PC-3 (cell line): ENCODE measurements around the gene COASY. TPM values are rescaled to one million over a fixed set of nuclear protein-coding genes. Genes with fewer than 3 reads are reported as not detected.

ENCODE experiments used
- ATAC-seq: fragments of 200-7000 bp; cut with Tn5 transposase; 2 replicates; pipeline ENCODE4 v1.9.1; 2020; ENCODE audit warnings: mild to moderate bottlenecking, moderate library complexity
- BruUV-seq: library from RNA; stranded (reverse); fragments of 400-500 nt; replicated peaks from 2 replicates; lab custom pipeline; 2021; lab: Mats Ljungman, UMichigan
- CTCF ChIA-PET: fragments of 300-600 bp; sonication (Branson Sonifier 250); formaldehyde crosslinking; loops from one replicate; lab custom pipeline; 2022; ENCODE audit warnings: antibody characterized with exemption; lab: Charles Lee
- POLR2A ChIA-PET: fragments of 300-600 bp; sonication (Branson Sonifier 250); formaldehyde crosslinking; loops from one replicate; lab custom pipeline; 2022; ENCODE audit warnings: antibody characterized with exemption; ENCODE audit not compliant: unreplicated experiment; lab: Charles Lee
- DNase-seq: peaks from one replicate; pipeline ENCODE4 v3.0.0-alpha.2; 2015
- H2AFZ ChIP-seq: fragments of 300-600 bp; sonication (generic); 2 replicates; pipeline ENCODE4 v1.6.0; 2016; ENCODE audit warnings: antibody characterized with exemption, low read length
- H3F3A ChIP-seq: fragments of 300-600 bp; sonication (generic); one replicate; pipeline ENCODE4 v1.6.0; 2017; ENCODE audit warnings: antibody characterized with exemption, low read length, control low read depth, mild to moderate bottlenecking; ENCODE audit not compliant: unreplicated experiment
- H3K27ac ChIP-seq: fragments of 300-600 bp; sonication (generic); 2 replicates; pipeline ENCODE4 v1.5.1; 2016; ENCODE audit warnings: mild to moderate bottlenecking, low read length
- H3K27me3 ChIP-seq: fragments of 300-600 bp; sonication (generic); 2 replicates; pipeline ENCODE4 v1.6.1; 2016; ENCODE audit warnings: low read length, mixed read lengths
- H3K36me3 ChIP-seq: fragments of 300-600 bp; sonication (generic); 2 replicates; pipeline ENCODE4 v1.6.1; 2016; ENCODE audit warnings: low read depth, mixed run types, low read length, mixed read lengths
- H3K4me1 ChIP-seq: fragments of 300-600 bp; sonication (generic); 2 replicates; pipeline ENCODE4 v1.5.1; 2016; ENCODE audit warnings: low read length; ENCODE audit not compliant: insufficient read depth
- H3K4me2 ChIP-seq: fragments of 300-600 bp; sonication (generic); 2 replicates; pipeline ENCODE4 v1.6.0; 2016; ENCODE audit warnings: low read length
- H3K4me3 ChIP-seq: fragments of 300-600 bp; sonication (generic); 2 replicates; pipeline ENCODE4 v1.5.1; 2016; ENCODE audit warnings: mild to moderate bottlenecking, low read length, mixed read lengths
- H3K79me2 ChIP-seq: fragments of 300-600 bp; sonication (generic); 2 replicates; pipeline ENCODE4 v1.6.1; 2017; ENCODE audit warnings: low read length, mixed read lengths
- H3K9ac ChIP-seq: fragments of 300-600 bp; sonication (generic); 2 replicates; pipeline ENCODE4 v1.6.0; 2016; ENCODE audit warnings: mild to moderate bottlenecking, low read length
- H3K9me2 ChIP-seq: fragments of 300-600 bp; sonication (generic); replicated peaks from 2 replicates; pipeline ENCODE4 v1.6.1; 2016; ENCODE audit warnings: mixed run types, low read length, mixed read lengths
- H3K9me3 ChIP-seq: fragments of 300-600 bp; sonication (generic); 2 replicates; pipeline ENCODE4 v1.6.1; 2016; ENCODE audit warnings: low read length, mixed read lengths
- H4K20me1 ChIP-seq: fragments of 300-600 bp; sonication (generic); 2 replicates; pipeline ENCODE4 v1.6.1; 2016; ENCODE audit warnings: low read length, mixed read lengths
- EZH2 ChIP-seq: fragments of 300-600 bp; sonication (generic); IDR thresholded peaks from one replicate; pipeline ENCODE4 v1.6.1; 2017; ENCODE audit warnings: antibody characterized with exemption, mild to moderate bottlenecking, low read length; ENCODE audit not compliant: unreplicated experiment
- EZH2phosphoT487 ChIP-seq: fragments of 300-600 bp; sonication (generic); IDR thresholded peaks from 2 replicates; pipeline ENCODE4 v1.6.1; 2018; ENCODE audit warnings: mild to moderate bottlenecking, antibody characterized with exemption, low read length, borderline replicate concordance
- intact Hi-C: fragments of 100-400 bp; cut with micrococcal nuclease; formaldehyde crosslinking; loops from 2 replicates; pipeline ENCODE4 v1.9.0; 2023
- microRNA-seq: library from miRNA; unstranded; fragments of <30 nt; microRNA quantifications from one replicate; pipeline ENCODE4 v1.1.0, GENCODE V29; 2020; ENCODE audit not compliant: unreplicated experiment
- total RNA-seq: library from RNA; depleted of rRNA; stranded (reverse); fragments of >200 nt; gene quantifications from 2 replicates; pipeline ENCODE4 v1.2.3, GENCODE V29; 2014; rRNA removed
- TF ChIP-seq, protein P1 (sequence below): fragments of 300-600 bp; sonication (generic); conservative IDR thresholded peaks from 2 replicates; pipeline ENCODE4 v1.5.1; 2017; ENCODE audit warnings: antibody characterized with exemption, low read depth, mild to moderate bottlenecking, low read length

The COASY gene
- total RNA-seq, 1 experiment from 2014 or later: 33.3 TPM

DNA sequence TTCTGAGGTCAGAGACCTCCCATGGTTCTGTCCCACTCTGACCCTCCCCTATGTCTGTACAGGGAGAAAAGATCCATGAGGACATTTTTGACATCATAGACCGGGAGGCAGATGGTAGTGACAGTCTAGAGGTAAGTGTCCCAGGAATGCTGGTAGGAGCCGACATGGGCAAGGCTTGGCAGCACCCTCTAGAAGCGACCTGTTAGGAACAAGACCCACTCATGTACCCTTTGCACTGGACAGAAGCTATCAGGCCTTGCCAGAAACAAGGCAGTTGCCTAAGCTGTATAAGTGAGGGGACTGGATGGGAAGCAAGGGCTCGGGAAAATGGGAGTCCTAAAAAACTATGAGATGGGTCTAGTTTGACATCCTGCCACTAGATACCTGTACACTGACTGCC, 50.1 kb downstream of the COASY start:
- H3K9me3 ChIP-seq: no peaks in the 10 kb centered on the region
- ATAC-seq: no peak
- intact Hi-C loops: no loop called here
- H3K27ac ChIP-seq: no peak overlapping the region
- no TSS peak for BruUV-seq
- H3K27me3 ChIP-seq: no peaks in the 10 kb centered on the region
- CTCF ChIA-PET: no interaction called here
- no peak overlapping the region for H3K9ac ChIP-seq
- H3K79me2 ChIP-seq: peaks cover 30% of the 10 kb centered on the region
- H3K4me3 ChIP-seq: no peak overlapping the region
- peaks cover 4% of the 10 kb centered on the region; the same call in 1 of the 2 replicates for H3K4me1 ChIP-seq
- no peak for DNase-seq
- H3F3A ChIP-seq: no peaks in the 10 kb centered on the region
- H3K9me2 ChIP-seq: no peaks in the 10 kb centered on the region
- POLR2A ChIA-PET: no interaction called here
- H3K36me3 ChIP-seq: peaks cover 4% of the 10 kb centered on the region; the same call in 1 of the 2 replicates
- H2AFZ ChIP-seq: no peak overlapping the region
- H3K4me2 ChIP-seq: no peak overlapping the region
- no peaks in the 10 kb centered on the region for H4K20me1 ChIP-seq
- TF ChIP-seq, protein P1, sequence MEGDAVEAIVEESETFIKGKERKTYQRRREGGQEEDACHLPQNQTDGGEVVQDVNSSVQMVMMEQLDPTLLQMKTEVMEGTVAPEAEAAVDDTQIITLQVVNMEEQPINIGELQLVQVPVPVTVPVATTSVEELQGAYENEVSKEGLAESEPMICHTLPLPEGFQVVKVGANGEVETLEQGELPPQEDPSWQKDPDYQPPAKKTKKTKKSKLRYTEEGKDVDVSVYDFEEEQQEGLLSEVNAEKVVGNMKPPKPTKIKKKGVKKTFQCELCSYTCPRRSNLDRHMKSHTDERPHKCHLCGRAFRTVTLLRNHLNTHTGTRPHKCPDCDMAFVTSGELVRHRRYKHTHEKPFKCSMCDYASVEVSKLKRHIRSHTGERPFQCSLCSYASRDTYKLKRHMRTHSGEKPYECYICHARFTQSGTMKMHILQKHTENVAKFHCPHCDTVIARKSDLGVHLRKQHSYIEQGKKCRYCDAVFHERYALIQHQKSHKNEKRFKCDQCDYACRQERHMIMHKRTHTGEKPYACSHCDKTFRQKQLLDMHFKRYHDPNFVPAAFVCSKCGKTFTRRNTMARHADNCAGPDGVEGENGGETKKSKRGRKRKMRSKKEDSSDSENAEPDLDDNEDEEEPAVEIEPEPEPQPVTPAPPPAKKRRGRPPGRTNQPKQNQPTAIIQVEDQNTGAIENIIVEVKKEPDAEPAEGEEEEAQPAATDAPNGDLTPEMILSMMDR: no peak

DNA sequence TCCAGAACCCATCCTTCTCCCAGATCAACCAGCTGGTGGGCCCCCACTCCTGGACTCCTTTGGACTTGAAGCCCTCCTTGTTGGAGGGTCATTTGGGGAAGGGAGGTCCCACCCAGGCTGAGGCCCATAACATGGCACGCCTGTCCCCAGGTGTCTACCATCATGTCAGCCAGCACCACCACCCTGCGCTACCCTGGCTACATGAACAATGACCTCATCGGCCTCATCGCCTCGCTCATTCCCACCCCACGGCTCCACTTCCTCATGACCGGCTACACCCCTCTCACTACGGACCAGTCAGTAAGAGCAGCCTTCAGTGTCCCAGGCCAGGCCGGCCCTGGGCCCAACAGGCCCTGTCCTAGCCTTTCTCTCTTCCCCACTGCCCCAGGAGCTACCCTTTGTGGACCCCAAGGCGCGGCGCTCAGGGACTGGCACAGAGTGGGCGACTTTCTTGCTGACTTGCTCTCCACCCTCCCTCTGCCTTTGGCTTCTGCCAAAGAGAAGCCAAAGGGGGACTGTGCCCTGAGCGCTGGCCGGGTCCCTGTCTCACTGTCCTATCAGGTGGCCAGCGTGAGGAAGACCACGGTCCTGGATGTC, 51.8 kb downstream of the COASY start:
- Histone ChIP-seq H3F3A (no peaks in the 10 kb centered on the region), H2AFZ (no peak overlapping the region), H3K9me3 (no peaks in the 10 kb centered on the region), H3K79me2 (peaks cover 13% of the 10 kb centered on the region), H4K20me1 (no peaks in the 10 kb centered on the region), H3K9ac (no peak overlapping the region), H3K36me3 (peaks cover 4% of the 10 kb centered on the region; the same call in 1 of the 2 replicates), H3K4me2 (no peak overlapping the region), H3K27ac (no peak overlapping the region), H3K9me2 (no peaks in the 10 kb centered on the region), H3K27me3 (no peaks in the 10 kb centered on the region), H3K4me1 (peaks cover 8% of the 10 kb centered on the region; the same call in 1 of the 2 replicates), H3K4me3 (no peak overlapping the region)
- ChIA-PET CTCF (interaction anchor here (0.6 kb wide), 1 partner anchor 54 kb away, joined by 3 read pairs; no protein-coding TSS in a partner anchor), POLR2A (no interaction called here)
- intact Hi-C loops: no loop called here
- no peak for ATAC-seq
- no peak for DNase-seq
- BruUV-seq: no TSS peak
- no peak for TF ChIP-seq EZH2
- TF ChIP-seq, protein P1: no peak
- TF ChIP-seq EZH2phosphoT487: no peak

Small RNA genes within 50 kb of the gene (microRNA-seq; reads per million reads assigned to microRNA genes)
- gene MIR5010: not detected

Other genes with a start within 250 kb of the COASY start
- not detected in 2 replicates for gene STAT3, start 173.7 kb upstream of the COASY start, total RNA-seq
- 0.17 TPM in 1 of 2 replicates, not detected in the other for gene CAVIN1, start 138.9 kb upstream of the COASY start, total RNA-seq
- gene ATP6V0A1, start 103.3 kb upstream of the COASY start, total RNA-seq: 0.07 and 0.35 TPM in 2 replicates
- 4.9 and 9.8 TPM in 2 replicates for gene NAGLU, start 25.9 kb upstream of the COASY start, total RNA-seq
- 0.86 and 1.5 TPM in 2 replicates for gene HSD17B1, start 9.2 kb upstream of the COASY start, total RNA-seq
- 25.8 and 26.2 TPM in 2 replicates for gene MLX, start 5.0 kb downstream of the COASY start, total RNA-seq
- 20.3 and 24.1 TPM in 2 replicates for gene PSMC3IP, start 15.6 kb downstream of the COASY start, total RNA-seq
- gene RETREG3, start 47.2 kb downstream of the COASY start, total RNA-seq: 19.3 and 21.9 TPM in 2 replicates
- 97.2 and 114 TPM in 2 replicates for gene TUBG1, start 47.5 kb downstream of the COASY start, total RNA-seq
- 6.0 and 7.1 TPM in 2 replicates for gene TUBG2, start 97.1 kb downstream of the COASY start, total RNA-seq
- 20.1 and 27.8 TPM in 2 replicates for gene PLEKHH3, start 114.8 kb downstream of the COASY start, total RNA-seq
- 0.58 TPM in 1 of 2 replicates, not detected in the other for gene CCR10, start 119.7 kb downstream of the COASY start, total RNA-seq
- 4.6 and 6.6 TPM in 2 replicates for gene CNTNAP1, start 120.4 kb downstream of the COASY start, total RNA-seq
- gene EZH1, start 182.9 kb downstream of the COASY start, total RNA-seq: 5.8 and 13.7 TPM in 2 replicates
- gene RAMP2, start 199.1 kb downstream of the COASY start, total RNA-seq: not detected in 2 replicates
- gene VPS25, start 211.3 kb downstream of the COASY start, total RNA-seq: 56.7 and 62.0 TPM in 2 replicates
- gene WNK4, start 218.5 kb downstream of the COASY start, total RNA-seq: 13.0 and 17.4 TPM in 2 replicates
- 44.6 and 49.6 TPM in 2 replicates for gene COA3, start 236.6 kb downstream of the COASY start, total RNA-seq
- not detected in 2 replicates for gene CNTD1, start 236.7 kb downstream of the COASY start, total RNA-seq